RWPE1 (cell line): ENCODE data around the gene COG2.

Experiments
- CTCF ChIA-PET: fragments of 350-600 bp; sonication (Branson Sonifier 250); formaldehyde crosslinking; extraction: SDS; loops from one replicate; lab custom pipeline; 2021; lab: Yijun Ruan, JAX
- POLR2A ChIA-PET: fragments of 400-600 bp; formaldehyde crosslinking; extraction: SDS; loops from one replicate; lab custom pipeline; 2020; ENCODE audit warnings: antibody characterized with exemption; ENCODE audit not compliant: low non-redundant PET; lab: Yijun Ruan, JAX
- DNase-seq: peaks from one replicate; pipeline ENCODE4 v3.0.0; 2012; ENCODE audit warnings: low spot score
- H3K27ac ChIP-seq: fragments of 450-650 bp; 2 replicates; pipeline ENCODE4 v1.5.1; 2017
- TF ChIP-seq, protein P1 (sequence below): fragments of 450-650 bp; conservative IDR thresholded peaks from 2 replicates; pipeline ENCODE4 v1.5.1; 2017; ENCODE audit warnings: low read depth, mild to moderate bottlenecking

The COG2 gene

GRCh38 chr1:230624097-230624713, 18.1 kb upstream of the COG2 start:
- H3K27ac ChIP-seq: no peak overlapping the region
- DNase-seq: no peak
- TF ChIP-seq, protein P1, sequence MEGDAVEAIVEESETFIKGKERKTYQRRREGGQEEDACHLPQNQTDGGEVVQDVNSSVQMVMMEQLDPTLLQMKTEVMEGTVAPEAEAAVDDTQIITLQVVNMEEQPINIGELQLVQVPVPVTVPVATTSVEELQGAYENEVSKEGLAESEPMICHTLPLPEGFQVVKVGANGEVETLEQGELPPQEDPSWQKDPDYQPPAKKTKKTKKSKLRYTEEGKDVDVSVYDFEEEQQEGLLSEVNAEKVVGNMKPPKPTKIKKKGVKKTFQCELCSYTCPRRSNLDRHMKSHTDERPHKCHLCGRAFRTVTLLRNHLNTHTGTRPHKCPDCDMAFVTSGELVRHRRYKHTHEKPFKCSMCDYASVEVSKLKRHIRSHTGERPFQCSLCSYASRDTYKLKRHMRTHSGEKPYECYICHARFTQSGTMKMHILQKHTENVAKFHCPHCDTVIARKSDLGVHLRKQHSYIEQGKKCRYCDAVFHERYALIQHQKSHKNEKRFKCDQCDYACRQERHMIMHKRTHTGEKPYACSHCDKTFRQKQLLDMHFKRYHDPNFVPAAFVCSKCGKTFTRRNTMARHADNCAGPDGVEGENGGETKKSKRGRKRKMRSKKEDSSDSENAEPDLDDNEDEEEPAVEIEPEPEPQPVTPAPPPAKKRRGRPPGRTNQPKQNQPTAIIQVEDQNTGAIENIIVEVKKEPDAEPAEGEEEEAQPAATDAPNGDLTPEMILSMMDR: no peak
- ChIA-PET CTCF (no interaction called here), POLR2A (no interaction called here)

DNA sequence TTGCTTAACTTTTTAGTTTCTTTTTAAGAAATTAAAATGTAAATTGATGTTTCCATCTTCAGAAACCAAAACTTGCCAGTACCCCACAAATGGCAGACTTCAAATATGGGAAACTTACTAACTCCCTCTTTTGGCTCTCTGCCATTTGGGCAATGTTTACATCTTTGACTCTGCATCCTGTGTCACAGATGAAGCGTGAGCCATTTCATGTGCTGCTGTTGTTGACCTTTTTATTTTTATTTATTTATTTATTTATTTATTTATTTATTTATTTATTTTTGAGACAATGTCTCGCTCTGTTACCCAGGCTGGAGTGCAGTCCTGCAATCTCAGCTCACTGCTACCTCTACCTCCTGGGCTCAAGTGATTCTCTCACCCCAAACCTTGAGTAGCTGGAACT, 16.0 kb upstream of the COG2 start:
- DNase-seq: no peak
- ChIA-PET POLR2A (no interaction called here), CTCF (interaction anchor here (0.6 to 1.5 kb wide), 3 partner anchors 15 to 554 kb away, joined by 3 to 5 read pairs (median 3); no protein-coding TSS in a partner anchor)
- TF ChIP-seq, protein P1: no peak
- no peak overlapping the region for H3K27ac ChIP-seq

GRCh38 chr1:230627767-230628166, 14.5 kb upstream of the COG2 start:
- TF ChIP-seq, protein P1: no peak
- DNase-seq: no peak
- H3K27ac ChIP-seq: no peak overlapping the region
- CTCF ChIA-PET: no interaction called here
- POLR2A ChIA-PET: no interaction called here

DNA sequence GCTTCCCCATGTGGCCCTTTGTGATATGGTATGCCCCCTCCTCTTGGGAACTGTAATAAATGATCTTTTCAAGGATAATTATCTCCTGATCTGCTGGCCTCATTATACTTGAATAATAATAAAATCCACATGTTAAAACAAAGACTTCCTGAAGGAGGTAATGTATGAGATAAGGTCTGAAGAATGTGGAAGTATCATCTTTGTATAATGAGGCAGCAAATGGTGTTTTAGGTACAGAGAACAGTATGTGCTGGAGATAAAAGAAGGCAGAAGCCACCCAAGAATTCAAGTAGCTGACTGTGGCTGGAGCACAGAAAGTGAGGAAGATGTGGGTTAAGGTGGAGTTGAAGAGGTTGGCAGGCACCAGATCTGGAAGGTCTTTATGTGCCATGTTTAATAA, 12.8 kb upstream of the COG2 start:
- ChIA-PET CTCF (interaction anchor here (1.4 kb wide), 1 partner anchor 12 kb away, joined by 8 read pairs; no protein-coding TSS in a partner anchor), POLR2A (no interaction called here)
- DNase-seq: no peak
- TF ChIP-seq, protein P1: no peak
- no peak overlapping the region for H3K27ac ChIP-seq

DNA sequence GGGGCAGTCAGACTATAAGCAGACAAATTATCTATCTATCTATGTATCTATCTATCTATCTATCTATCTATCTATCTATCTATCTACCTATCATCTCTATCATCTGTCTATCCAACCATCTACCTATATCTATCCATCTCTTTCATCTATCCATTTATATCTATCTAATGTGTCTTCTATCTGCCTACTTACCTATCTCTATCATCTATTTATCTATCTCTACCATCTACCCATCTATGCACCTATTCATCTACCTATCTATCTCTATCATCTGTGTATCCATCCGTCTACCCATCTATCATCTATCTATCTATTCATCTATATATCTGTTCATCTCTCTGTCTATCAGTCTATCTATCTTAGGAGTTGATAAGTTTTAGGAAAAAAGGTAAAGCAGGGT, 10.8 kb upstream of the COG2 start:
- TF ChIP-seq, protein P1: no peak
- ChIA-PET POLR2A (no interaction called here), CTCF (no interaction called here)
- DNase-seq: no peak
- no peak overlapping the region for H3K27ac ChIP-seq

DNA sequence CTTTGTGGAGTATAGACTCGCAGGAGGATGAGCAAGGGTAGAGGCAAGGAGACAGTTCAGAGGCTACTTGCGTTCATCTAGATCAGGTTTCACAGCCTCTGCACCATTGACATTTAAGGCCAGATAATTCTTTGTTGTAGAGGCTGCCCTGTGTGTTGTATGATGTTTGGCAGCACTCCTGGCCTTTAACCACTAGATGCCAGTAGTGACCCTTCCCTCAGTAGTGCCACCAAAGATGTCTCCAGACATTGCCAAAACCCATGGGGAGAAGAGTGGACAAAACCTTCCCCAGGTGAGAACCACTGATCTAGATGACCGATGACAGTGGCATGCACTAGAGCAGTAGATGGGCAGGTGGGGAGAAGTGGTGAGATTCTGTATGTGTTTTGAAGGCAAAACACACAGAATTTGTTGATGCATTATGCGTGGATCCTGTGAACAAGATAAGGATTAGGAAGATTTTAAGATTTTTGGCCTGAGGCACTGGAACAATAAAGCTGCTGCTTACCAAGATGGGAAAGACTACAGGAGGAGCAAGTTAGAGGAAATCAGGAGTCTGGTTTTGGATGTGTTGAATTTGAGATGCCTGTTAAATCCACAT, 9.9 kb upstream of the COG2 start:
- DNase-seq: peak; percentile 37
- ChIA-PET CTCF (interaction anchor here (0.7 kb wide), 1 partner anchor 130 kb away, joined by 3 read pairs; no protein-coding TSS in a partner anchor), POLR2A (no interaction called here)
- no peak overlapping the region for H3K27ac ChIP-seq
- TF ChIP-seq, protein P1: peak; percentile 40; the same call in 1 of the 2 replicates
